ENCODE data around the gene DYNLT1.
"Not testable (repeated sequence)": the region's sequence is repeated elsewhere in the genome, so short reads cannot be mapped to it uniquely, and the experiment has no call there.

Gene DYNLT1

GRCh38 chr6:158644231-158645063 lies at the start of gene DYNLT1:
TSS of gene DYNLT1 (minus strand) at chr6:158644743. CDS start at chr6:158644708, 35 bp downstream.
- DNase-seq (ENCODE audit: low read depth), result peak; percentile 90

- DNase-seq (ENCODE audit: low read depth), result peak; percentile 24
Measured at GRCh38 chr6:158688860-158689259, 44.3 kb upstream of the DYNLT1 start.

GRCh38 chr6:158687506-158687905 lies 43.0 kb upstream of the DYNLT1 start:
- no peak for DNase-seq (ENCODE audit: low read depth)

- DNase-seq (ENCODE audit: low read depth), result no peak
Measured at GRCh38 chr6:158686791-158687381, 42.3 kb upstream of the DYNLT1 start.

GRCh38 chr6:158686311-158686710 lies 41.8 kb upstream of the DYNLT1 start:
- DNase-seq (ENCODE audit: low read depth), result no peak

GRCh38 chr6:158684745-158685324 lies 40.3 kb upstream of the DYNLT1 start:
- no peak for DNase-seq (ENCODE audit: low read depth)

- no peak for DNase-seq (ENCODE audit: low read depth)
Measured at GRCh38 chr6:158684311-158684710, 39.8 kb upstream of the DYNLT1 start.

GRCh38 chr6:158680481-158680880 lies 35.9 kb upstream of the DYNLT1 start:
- DNase-seq (ENCODE audit: low read depth), result no peak

- no peak for DNase-seq (ENCODE audit: low read depth)
Measured at GRCh38 chr6:158680015-158680414, 35.5 kb upstream of the DYNLT1 start.

GRCh38 chr6:158677906-158678578 lies 33.5 kb upstream of the DYNLT1 start:
- no peak for DNase-seq (ENCODE audit: low read depth)

- not testable (repeated sequence) for DNase-seq (ENCODE audit: low read depth)
Measured at GRCh38 chr6:158677094-158677493, 32.6 kb upstream of the DYNLT1 start.

GRCh38 chr6:158674342-158675131 lies 30.0 kb upstream of the DYNLT1 start:
- no peak for DNase-seq (ENCODE audit: low read depth)

- DNase-seq (ENCODE audit: low read depth), result no peak
Measured at GRCh38 chr6:158672726-158673125, 28.2 kb upstream of the DYNLT1 start.

GRCh38 chr6:158672119-158672518 lies 27.6 kb upstream of the DYNLT1 start:
- not testable (repeated sequence) for DNase-seq (ENCODE audit: low read depth)

- DNase-seq (ENCODE audit: low read depth), result peak; percentile 31
Measured at GRCh38 chr6:158669145-158670035, 24.8 kb upstream of the DYNLT1 start.

GRCh38 chr6:158668707-158669103 lies 24.2 kb upstream of the DYNLT1 start:
- no peak for DNase-seq (ENCODE audit: low read depth)

- DNase-seq (ENCODE audit: low read depth), result no peak
Measured at GRCh38 chr6:158667360-158667981, 22.9 kb upstream of the DYNLT1 start.

- peak; percentile 54 for DNase-seq (ENCODE audit: low read depth)
Measured at GRCh38 chr6:158666628-158667359, 22.3 kb upstream of the DYNLT1 start.

- DNase-seq (ENCODE audit: low read depth), result no peak
Measured at GRCh38 chr6:158665332-158665731, 20.8 kb upstream of the DYNLT1 start.

Measured in EH (cell line).